ENCODE results near the gene KMT5B. TPM values are rescaled to one million over a fixed set of nuclear protein-coding genes. Genes with fewer than 3 reads are reported as not detected.

KMT5B gene
- total and polyA plus RNA-seq, 2 donors (not counting 1 experiment from before 2014, with no cell fraction given): 13.4 to 77.8 TPM

DNA sequence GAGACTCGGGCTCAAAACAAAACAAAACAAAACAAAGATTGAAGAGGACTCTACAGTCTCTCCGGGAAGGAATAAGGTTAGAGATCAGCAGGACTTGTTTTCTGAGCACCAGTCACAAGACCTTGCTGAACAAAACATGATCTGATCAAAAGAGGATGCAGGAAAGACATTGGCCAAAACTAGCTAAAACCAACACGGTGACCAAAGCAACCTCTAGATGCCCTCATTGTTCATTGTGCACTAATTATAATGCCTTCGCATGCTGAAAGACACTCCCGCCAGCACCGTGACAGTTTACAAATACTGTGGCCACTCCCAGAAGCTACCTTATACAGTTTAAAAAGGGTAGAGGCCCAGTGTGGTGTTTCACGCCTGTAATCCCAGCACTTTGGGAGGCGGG lies 76.2 kb downstream of the KMT5B start:
- intact Hi-C loops (cut with micrococcal nuclease): no loop called here
- no peak overlapping the region for H2AFZ ChIP-seq (ENCODE audit: insufficient read depth, low read depth, low read length, poor library complexity, severe bottlenecking)
- H3K4me1 ChIP-seq (ENCODE audit: control insufficient read depth in 2 of 2, insufficient read depth in 2 of 2, low read length in 2 of 2): peaks cover 10 to 12% of the 10 kb centered on the region in 2 donors
- H4K20me1 ChIP-seq (ENCODE audit: control insufficient read depth, insufficient read depth, low read length, poor library complexity, severe bottlenecking): no peaks in the 10 kb centered on the region
- no peaks in the 10 kb centered on the region for H3K36me3 ChIP-seq (replicated peaks in 1 of 2; ENCODE audit: control extremely low read depth in 1 of 2, control insufficient read depth in 1 of 2, extremely low read depth in 1 of 2, insufficient read depth in 2 of 2, low read length in 1 of 2)
- no peak for ATAC-seq (ENCODE audit: low read depth)
- TF ChIP-seq, protein P1, sequence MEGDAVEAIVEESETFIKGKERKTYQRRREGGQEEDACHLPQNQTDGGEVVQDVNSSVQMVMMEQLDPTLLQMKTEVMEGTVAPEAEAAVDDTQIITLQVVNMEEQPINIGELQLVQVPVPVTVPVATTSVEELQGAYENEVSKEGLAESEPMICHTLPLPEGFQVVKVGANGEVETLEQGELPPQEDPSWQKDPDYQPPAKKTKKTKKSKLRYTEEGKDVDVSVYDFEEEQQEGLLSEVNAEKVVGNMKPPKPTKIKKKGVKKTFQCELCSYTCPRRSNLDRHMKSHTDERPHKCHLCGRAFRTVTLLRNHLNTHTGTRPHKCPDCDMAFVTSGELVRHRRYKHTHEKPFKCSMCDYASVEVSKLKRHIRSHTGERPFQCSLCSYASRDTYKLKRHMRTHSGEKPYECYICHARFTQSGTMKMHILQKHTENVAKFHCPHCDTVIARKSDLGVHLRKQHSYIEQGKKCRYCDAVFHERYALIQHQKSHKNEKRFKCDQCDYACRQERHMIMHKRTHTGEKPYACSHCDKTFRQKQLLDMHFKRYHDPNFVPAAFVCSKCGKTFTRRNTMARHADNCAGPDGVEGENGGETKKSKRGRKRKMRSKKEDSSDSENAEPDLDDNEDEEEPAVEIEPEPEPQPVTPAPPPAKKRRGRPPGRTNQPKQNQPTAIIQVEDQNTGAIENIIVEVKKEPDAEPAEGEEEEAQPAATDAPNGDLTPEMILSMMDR (IDR thresholded peaks at IDR 0.05): no peak
- no peak for TF ChIP-seq EZH2 (IDR thresholded peaks at IDR 0.05; ENCODE audit: borderline replicate concordance, insufficient read depth, low read depth, low read length, poor library complexity, severe bottlenecking)
- H3K9ac ChIP-seq (ENCODE audit: low read length): no peak overlapping the region
- WGBS (ENCODE audit: insufficient coverage): 92% methylated on average over 7 of the region's 8 CpGs
- peaks cover 0 to 18% (median 0%) of the 10 kb centered on the region in 3 donors for H3K9me3 ChIP-seq (ENCODE audit: control extremely low read depth in 1 of 3, control insufficient read depth in 2 of 3, insufficient read depth in 1 of 3, low read length in 2 of 3)
- Mint-ChIP-seq H3K4me3 (no peak overlapping the region), H3K4me1 (peaks cover 7% of the 10 kb centered on the region), H3K9me3 (ENCODE audit: insufficient read depth) (peaks cover 6% of the 10 kb centered on the region), H3K27ac (no peak overlapping the region), H3K27me3 (peaks cover 22% of the 10 kb centered on the region)
- H3K4me2 ChIP-seq (replicated peaks; ENCODE audit: low read depth, low read length, poor library complexity, severe bottlenecking): no peak overlapping the region
- H3K27me3 ChIP-seq (replicated peaks in 1 of 4; ENCODE audit: control extremely low read depth in 1 of 4, control insufficient read depth in 3 of 4, insufficient read depth in 4 of 4, low read length in 3 of 4): peaks cover 0 to 6% (median 2%) of the 10 kb centered on the region in 4 experiments
- no peak for DNase-seq
- H3K79me2 ChIP-seq (ENCODE audit: control insufficient read depth, insufficient read depth, low read length): no peaks in the 10 kb centered on the region
- H3K27ac ChIP-seq (ENCODE audit: low read length in 2 of 2): no peak overlapping the region
- no peak overlapping the region for H3K4me3 ChIP-seq (ENCODE audit: control extremely low read depth in 1 of 5, extremely low read depth in 1 of 5, insufficient read depth in 1 of 5, low read depth in 2 of 5, low read length in 4 of 5)
- ChIA-PET POLR2A (interaction anchor here (0.6 kb wide), 1 partner anchor 1296 kb away, joined by 5 read pairs; no protein-coding TSS in a partner anchor), CTCF (interaction anchor here (1.6 kb wide), 1 partner anchor 10 kb away, joined by 4 read pairs; no protein-coding TSS in a partner anchor)

DNA sequence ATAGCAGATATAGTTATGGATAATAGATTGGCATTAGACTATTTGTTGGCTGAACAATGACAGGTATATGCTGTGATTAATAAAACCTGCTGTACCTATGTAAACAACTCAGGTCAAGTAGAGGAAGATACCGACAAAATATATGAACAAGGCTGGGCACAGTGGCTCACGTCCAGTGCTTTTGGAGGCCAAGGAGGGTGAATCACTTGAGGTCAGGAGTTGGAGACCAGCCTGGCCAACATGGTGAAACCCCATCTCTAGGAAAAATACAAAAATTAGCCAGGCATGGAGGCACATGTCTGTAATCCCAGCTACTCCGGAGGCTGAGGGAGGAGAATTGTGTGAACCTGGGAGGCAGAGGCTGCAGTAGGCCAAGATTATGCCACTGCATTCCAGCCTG lies 77.9 kb downstream of the KMT5B start:
- H3K27me3 ChIP-seq (replicated peaks in 1 of 4; ENCODE audit: control extremely low read depth in 1 of 4, control insufficient read depth in 3 of 4, insufficient read depth in 4 of 4, low read length in 3 of 4): peaks cover 0 to 4% (median 2%) of the 10 kb centered on the region in 4 experiments
- intact Hi-C loops (cut with micrococcal nuclease): no loop called here
- no peak for TF ChIP-seq EZH2 (IDR thresholded peaks at IDR 0.05; ENCODE audit: borderline replicate concordance, insufficient read depth, low read depth, low read length, poor library complexity, severe bottlenecking)
- TF ChIP-seq, protein P1 (IDR thresholded peaks at IDR 0.05): no peak
- Mint-ChIP-seq H3K9me3 (ENCODE audit: insufficient read depth) (peaks cover 7% of the 10 kb centered on the region), H3K4me1 (no peaks in the 10 kb centered on the region), H3K4me3 (no peak overlapping the region), H3K27me3 (peaks cover 19% of the 10 kb centered on the region), H3K27ac (no peak overlapping the region)
- H3K9ac ChIP-seq (ENCODE audit: low read length): no peak overlapping the region
- DNase-seq (no peak), ATAC-seq (ENCODE audit: low read depth) (no peak)
- CTCF ChIA-PET: no interaction called here
- no peak overlapping the region for H3K4me3 ChIP-seq (ENCODE audit: control extremely low read depth in 1 of 5, extremely low read depth in 1 of 5, insufficient read depth in 1 of 5, low read depth in 2 of 5, low read length in 4 of 5)
- no peak overlapping the region for H2AFZ ChIP-seq (ENCODE audit: insufficient read depth, low read depth, low read length, poor library complexity, severe bottlenecking)
- no peaks in the 10 kb centered on the region for H3K4me1 ChIP-seq (ENCODE audit: control insufficient read depth in 2 of 2, insufficient read depth in 2 of 2, low read length in 2 of 2)
- 100% methylated on average over 1 of the region's 3 CpGs for WGBS (ENCODE audit: insufficient coverage)
- POLR2A ChIA-PET: no interaction called here
- no peaks in the 10 kb centered on the region for H3K79me2 ChIP-seq (ENCODE audit: control insufficient read depth, insufficient read depth, low read length)
- H4K20me1 ChIP-seq (ENCODE audit: control insufficient read depth, insufficient read depth, low read length, poor library complexity, severe bottlenecking): no peaks in the 10 kb centered on the region
- H3K36me3 ChIP-seq (replicated peaks in 1 of 2; ENCODE audit: control extremely low read depth in 1 of 2, control insufficient read depth in 1 of 2, extremely low read depth in 1 of 2, insufficient read depth in 2 of 2, low read length in 1 of 2): no peaks in the 10 kb centered on the region
- peaks cover 0 to 19% (median 0%) of the 10 kb centered on the region in 3 donors for H3K9me3 ChIP-seq (ENCODE audit: control extremely low read depth in 1 of 3, control insufficient read depth in 2 of 3, insufficient read depth in 1 of 3, low read length in 2 of 3)
- no peak overlapping the region for H3K27ac ChIP-seq (ENCODE audit: low read length in 2 of 2)
- no peak overlapping the region for H3K4me2 ChIP-seq (replicated peaks; ENCODE audit: low read depth, low read length, poor library complexity, severe bottlenecking)

All from B cell (primary cell).